Lower lobe of right lung (tissue), 2 donors: ENCODE data around the gene PCDHB16. TPM values are rescaled to one million over a fixed set of nuclear protein-coding genes. Genes with fewer than 3 reads are reported as not detected.
"Not testable (repeated sequence)": the region's sequence is repeated elsewhere in the genome, so short reads cannot be mapped to it uniquely, and the experiment has no call there.

Experiments used
- ATAC-seq, 2 donors: fragments of 200-7000 bp; cut with Tn5 transposase; one replicate each; pipeline ENCODE4 v1.9.1; 2020 to 2022; ENCODE audit warnings: mild to moderate bottlenecking in 2 of 2, moderate library complexity in 2 of 2
- DNase-seq: peaks from one replicate; pipeline ENCODE4 v3.0.0-alpha.2; 2020
- H3K27ac ChIP-seq: fragments of 200-600 bp; one replicate; pipeline ENCODE4 v1.8.0; 2022
- H3K27me3 ChIP-seq: fragments of 200-600 bp; one replicate; pipeline ENCODE4 v1.8.0; 2022; ENCODE audit warnings: low read depth
- H3K36me3 ChIP-seq: fragments of 200-600 bp; one replicate; pipeline ENCODE4 v1.8.0; 2022; ENCODE audit warnings: mild to moderate bottlenecking
- H3K4me1 ChIP-seq: fragments of 200-600 bp; one replicate; pipeline ENCODE4 v1.8.0; 2022
- H3K4me3 ChIP-seq: fragments of 200-600 bp; one replicate; pipeline ENCODE4 v1.8.0; 2022; ENCODE audit warnings: mild to moderate bottlenecking
- H3K9me3 ChIP-seq: fragments of 200-600 bp; one replicate; pipeline ENCODE4 v1.8.0; 2022
- intact Hi-C: fragments of 100-400 bp; cut with DNase I; formaldehyde crosslinking; loops from one replicate; pipeline ENCODE4 v1.11.0; 2022
- total RNA-seq: library from RNA; stranded (reverse); fragmentation: NEBNext Ultra II Directional; extraction: Animal tissue kit (Norgen Biotek cat#: 25700); gene quantifications from one replicate; pipeline ENCODE4 v1.2.1, GENCODE V29; 2021
- TF ChIP-seq, protein P1 (sequence below): fragments of 200-600 bp; IDR thresholded peaks from one replicate; pipeline ENCODE4 v1.8.0; 2022; ENCODE audit warnings: antibody characterized with exemption, mild to moderate bottlenecking
- donor health status: DM: no; HTN: yes; CAD: no; lungs with severe emphysema.

Gene PCDHB16
- total RNA-seq, 1 donor from 2014 or later = 2.6 TPM

DNA sequence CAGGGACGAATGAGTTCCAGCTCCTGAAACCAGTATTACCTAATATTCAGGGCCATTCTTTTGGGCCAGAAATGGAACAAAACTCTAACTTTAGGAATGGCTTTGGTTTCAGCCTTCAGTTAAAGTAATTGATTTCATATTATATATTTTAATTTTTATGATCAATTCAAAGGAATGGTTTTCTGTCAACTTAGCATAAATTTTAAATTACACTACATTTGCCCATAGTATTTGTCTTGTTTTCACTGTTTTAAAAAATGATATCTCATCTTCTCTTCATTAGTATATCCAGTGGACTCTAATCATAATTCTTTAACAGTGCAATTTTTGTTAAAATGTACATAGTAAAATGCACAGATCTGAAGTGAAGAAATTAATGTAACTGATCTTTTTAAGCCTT, 1.9 kb upstream of the PCDHB16 start:
- DNase-seq (no peak), ATAC-seq (no peak)
- peaks cover 22% of the 10 kb centered on the region for H3K27me3 ChIP-seq
- no peaks in the 10 kb centered on the region for H3K36me3 ChIP-seq
- no peaks in the 10 kb centered on the region for H3K4me1 ChIP-seq
- intact Hi-C loops = no loop called here
- H3K9me3 ChIP-seq = peaks cover 38% of the 10 kb centered on the region
- H3K4me3 ChIP-seq = no peak overlapping the region
- no peak overlapping the region for H3K27ac ChIP-seq
- TF ChIP-seq, protein P1, sequence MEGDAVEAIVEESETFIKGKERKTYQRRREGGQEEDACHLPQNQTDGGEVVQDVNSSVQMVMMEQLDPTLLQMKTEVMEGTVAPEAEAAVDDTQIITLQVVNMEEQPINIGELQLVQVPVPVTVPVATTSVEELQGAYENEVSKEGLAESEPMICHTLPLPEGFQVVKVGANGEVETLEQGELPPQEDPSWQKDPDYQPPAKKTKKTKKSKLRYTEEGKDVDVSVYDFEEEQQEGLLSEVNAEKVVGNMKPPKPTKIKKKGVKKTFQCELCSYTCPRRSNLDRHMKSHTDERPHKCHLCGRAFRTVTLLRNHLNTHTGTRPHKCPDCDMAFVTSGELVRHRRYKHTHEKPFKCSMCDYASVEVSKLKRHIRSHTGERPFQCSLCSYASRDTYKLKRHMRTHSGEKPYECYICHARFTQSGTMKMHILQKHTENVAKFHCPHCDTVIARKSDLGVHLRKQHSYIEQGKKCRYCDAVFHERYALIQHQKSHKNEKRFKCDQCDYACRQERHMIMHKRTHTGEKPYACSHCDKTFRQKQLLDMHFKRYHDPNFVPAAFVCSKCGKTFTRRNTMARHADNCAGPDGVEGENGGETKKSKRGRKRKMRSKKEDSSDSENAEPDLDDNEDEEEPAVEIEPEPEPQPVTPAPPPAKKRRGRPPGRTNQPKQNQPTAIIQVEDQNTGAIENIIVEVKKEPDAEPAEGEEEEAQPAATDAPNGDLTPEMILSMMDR = no peak

DNA sequence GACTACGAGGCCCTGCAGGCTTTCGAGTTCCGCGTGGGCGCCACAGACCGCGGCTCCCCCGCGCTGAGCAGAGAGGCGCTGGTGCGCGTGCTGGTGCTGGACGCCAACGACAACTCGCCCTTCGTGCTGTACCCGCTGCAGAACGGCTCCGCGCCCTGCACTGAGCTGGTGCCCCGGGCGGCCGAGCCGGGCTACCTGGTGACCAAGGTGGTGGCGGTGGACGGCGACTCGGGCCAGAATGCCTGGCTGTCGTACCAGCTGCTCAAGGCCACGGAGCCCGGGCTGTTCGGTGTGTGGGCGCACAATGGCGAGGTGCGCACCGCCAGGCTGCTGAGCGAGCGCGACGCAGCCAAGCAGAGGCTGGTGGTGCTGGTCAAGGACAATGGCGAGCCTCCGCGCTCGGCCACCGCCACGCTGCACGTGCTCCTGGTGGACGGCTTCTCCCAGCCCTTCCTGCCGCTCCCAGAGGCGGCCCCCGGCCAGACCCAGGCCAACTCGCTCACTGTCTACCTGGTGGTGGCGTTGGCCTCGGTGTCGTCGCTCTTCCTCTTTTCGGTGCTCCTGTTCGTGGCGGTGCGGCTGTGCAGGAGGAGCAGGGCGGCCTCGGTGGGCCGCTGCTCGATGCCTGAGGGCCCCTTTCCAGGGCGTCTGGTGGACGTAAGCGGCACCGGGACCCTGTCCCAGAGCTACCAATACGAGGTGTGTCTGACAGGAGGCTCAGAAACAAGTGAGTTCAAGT, 2.1 kb downstream of the PCDHB16 start:
- ATAC-seq, H3K4me3 ChIP-seq, H3K27me3 ChIP-seq, H3K27ac ChIP-seq, H3K4me1 ChIP-seq, DNase-seq, H3K36me3 ChIP-seq, intact Hi-C loops: not testable (repeated sequence)
- peaks cover 24% of the 10 kb centered on the region for H3K9me3 ChIP-seq

DNA sequence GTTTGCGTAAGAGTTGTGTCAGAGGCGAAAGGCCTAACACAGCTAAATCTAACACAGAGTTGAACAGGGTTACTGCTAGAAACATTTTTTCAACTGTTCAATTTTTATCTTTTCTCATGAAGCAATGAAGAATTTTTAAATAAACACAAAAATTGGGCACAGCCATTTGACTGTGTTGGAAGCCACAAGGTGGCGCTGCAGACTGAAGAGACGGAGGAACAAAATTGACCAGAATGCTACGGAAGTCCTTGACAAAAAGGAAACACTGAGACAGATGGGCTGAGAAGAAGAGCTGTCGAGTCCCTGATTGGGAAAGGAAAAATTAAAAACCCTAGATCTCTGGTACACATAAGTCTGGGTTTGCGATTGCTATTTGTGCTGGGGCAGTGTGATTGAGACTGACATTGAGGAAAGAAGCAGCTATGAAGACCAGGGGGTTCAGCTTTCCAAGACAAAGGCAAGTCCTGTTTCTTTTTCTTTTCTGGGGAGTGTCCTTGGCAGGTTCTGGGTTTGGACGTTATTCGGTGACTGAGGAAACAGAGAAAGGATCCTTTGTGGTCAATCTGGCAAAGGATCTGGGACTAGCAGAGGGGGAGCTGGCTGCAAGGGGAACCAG, 4.8 kb downstream of the PCDHB16 start, which contains the start of gene PCDHB9:
Gene PCDHB9, plus strand, starts transcription at position 265 of the 616 bp plus-strand sequence. Its CDS starts 158 bp downstream, at position 423.
- Histone ChIP-seq H3K27me3 (peaks cover 3% of the 10 kb centered on the region), H3K27ac (no peak within 1 kb of the TSS), H3K4me1 (no peaks in the 10 kb centered on the region), H3K36me3 (no peaks in the 10 kb centered on the region), H3K4me3 (no peak within 1 kb of the TSS), H3K9me3 (peaks cover 43% of the 10 kb centered on the region)
- no peak for ATAC-seq
- TF ChIP-seq, protein P1 = peak; percentile 40
- intact Hi-C loops = no loop called here
- DNase-seq = no peak

DNA sequence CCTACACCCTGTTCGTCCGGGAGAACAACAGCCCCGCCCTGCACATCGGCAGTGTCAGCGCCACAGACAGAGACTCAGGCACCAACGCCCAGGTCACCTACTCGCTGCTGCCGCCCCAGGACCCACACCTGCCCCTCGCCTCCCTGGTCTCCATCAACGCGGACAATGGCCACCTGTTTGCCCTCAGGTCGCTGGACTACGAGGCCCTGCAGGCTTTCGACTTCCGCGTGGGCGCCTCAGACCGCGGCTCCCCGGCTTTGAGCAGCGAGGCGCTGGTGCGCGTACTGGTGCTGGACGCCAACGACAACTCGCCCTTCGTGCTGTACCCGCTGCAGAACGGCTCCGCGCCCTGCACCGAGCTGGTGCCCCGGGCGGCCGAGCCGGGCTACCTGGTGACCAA, 6.5 kb downstream of the PCDHB16 start:
- H3K4me3 ChIP-seq, DNase-seq, H3K27ac ChIP-seq, H3K4me1 ChIP-seq, H3K36me3 ChIP-seq, ATAC-seq, intact Hi-C loops, H3K27me3 ChIP-seq: not testable (repeated sequence)
- peaks cover 45% of the 10 kb centered on the region for H3K9me3 ChIP-seq

DNA sequence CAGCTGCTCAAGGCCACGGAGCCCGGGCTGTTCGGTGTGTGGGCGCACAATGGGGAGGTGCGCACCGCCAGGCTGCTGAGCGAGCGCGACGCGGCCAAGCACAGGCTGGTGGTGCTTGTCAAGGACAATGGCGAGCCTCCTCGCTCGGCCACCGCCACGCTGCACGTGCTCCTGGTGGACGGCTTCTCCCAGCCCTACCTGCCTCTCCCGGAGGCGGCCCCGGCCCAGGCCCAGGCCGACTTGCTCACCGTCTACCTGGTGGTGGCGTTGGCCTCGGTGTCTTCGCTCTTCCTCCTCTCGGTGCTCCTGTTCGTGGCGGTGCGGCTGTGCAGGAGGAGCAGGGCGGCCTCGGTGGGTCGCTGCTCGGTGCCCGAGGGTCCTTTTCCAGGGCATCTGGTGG, 6.9 kb downstream of the PCDHB16 start:
- H3K9me3 ChIP-seq = peaks cover 45% of the 10 kb centered on the region
- H3K36me3 ChIP-seq, H3K27ac ChIP-seq, ATAC-seq, H3K27me3 ChIP-seq, DNase-seq, H3K4me3 ChIP-seq, intact Hi-C loops, H3K4me1 ChIP-seq: not testable (repeated sequence)

DNA sequence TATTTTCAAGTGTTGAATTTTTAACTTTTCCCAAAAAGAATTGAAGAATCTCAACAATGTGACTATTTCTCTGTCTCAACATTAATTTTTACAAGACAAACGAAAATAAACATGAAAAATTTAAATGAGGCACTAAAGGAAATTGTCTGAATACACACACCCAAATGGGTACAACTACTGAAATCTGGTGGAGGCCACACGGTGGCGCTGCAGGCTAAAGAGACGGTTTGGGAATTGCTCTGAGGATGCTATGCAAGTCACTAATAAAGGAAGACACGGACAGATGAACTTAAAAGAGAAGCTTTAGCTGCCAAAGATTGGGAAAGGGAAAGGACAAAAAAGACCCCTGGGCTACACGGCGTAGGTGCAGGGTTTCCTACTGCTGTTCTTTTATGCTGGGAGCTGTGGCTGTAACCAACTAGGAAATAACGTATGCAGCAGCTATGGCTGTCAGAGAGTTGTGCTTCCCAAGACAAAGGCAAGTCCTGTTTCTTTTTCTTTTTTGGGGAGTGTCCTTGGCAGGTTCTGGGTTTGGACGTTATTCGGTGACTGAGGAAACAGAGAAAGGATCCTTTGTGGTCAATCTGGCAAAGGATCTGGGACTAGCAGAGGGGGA, 10.0 kb downstream of the PCDHB16 start, which contains the start of gene PCDHB10:
Gene PCDHB10, plus strand, starts transcription at position 244 of the 616 bp plus-strand sequence. Its CDS starts 200 bp downstream, at position 444.
- H3K4me1 ChIP-seq = no peaks in the 10 kb centered on the region
- intact Hi-C loops = no loop called here
- H3K9me3 ChIP-seq = peaks cover 53% of the 10 kb centered on the region
- H3K36me3 ChIP-seq = no peaks in the 10 kb centered on the region
- ATAC-seq (no peak), DNase-seq (no peak)
- no peak within 1 kb of the TSS for H3K27ac ChIP-seq
- TF ChIP-seq, protein P1 = peak; percentile 41
- no peak within 1 kb of the TSS for H3K4me3 ChIP-seq
- no peaks in the 10 kb centered on the region for H3K27me3 ChIP-seq

DNA sequence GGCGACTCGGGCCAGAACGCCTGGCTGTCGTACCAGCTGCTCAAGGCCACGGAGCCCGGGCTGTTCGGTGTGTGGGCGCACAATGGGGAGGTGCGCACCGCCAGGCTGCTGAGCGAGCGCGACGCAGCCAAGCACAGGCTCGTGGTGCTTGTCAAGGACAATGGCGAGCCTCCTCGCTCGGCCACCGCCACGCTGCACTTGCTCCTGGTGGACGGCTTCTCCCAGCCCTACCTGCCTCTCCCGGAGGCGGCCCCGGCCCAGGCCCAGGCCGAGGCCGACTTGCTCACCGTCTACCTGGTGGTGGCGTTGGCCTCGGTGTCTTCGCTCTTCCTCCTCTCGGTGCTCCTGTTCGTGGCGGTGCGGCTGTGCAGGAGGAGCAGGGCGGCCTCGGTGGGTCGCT, 12.1 kb downstream of the PCDHB16 start:
- H3K4me3 ChIP-seq, ATAC-seq, H3K27me3 ChIP-seq, DNase-seq, H3K27ac ChIP-seq, intact Hi-C loops, H3K36me3 ChIP-seq, H3K4me1 ChIP-seq: not testable (repeated sequence)
- H3K9me3 ChIP-seq = peaks cover 62% of the 10 kb centered on the region
